Psoas muscle (tissue), 8 donors: ENCODE measurements around the gene SPG21. TPM values are rescaled to one million over a fixed set of nuclear protein-coding genes. Genes with fewer than 3 reads are reported as not detected.
A peak's percentile ranks its signal among the peaks of the same experiment; 100 is the strongest.

Experiments used
- ATAC-seq, 4 donors: fragments of 200-7000 bp; cut with Tn5 transposase; one replicate each; pipeline ENCODE4 v1.9.1; 2020; ENCODE audit warnings: moderate library complexity in 3 of 4, mild to moderate bottlenecking in 2 of 4
- DNase-seq, 2 donors: peaks; one replicate each; pipeline ENCODE4 v3.0.0-alpha.2; 2020
- H3K27ac ChIP-seq: fragments of 200-600 bp; one replicate; pipeline ENCODE4 v1.8.0; 2022
- H3K27me3 ChIP-seq, 3 donors: fragments of 200-600 bp in 1 of 3; one replicate each; pipeline versions ENCODE4 v1.6.1 to v1.8.0; 2013 to 2022; ENCODE audit warnings: low read length in 2 of 3, mild to moderate bottlenecking in 2 of 3, moderate library complexity in 1 of 3; ENCODE audit not compliant: insufficient read depth in 3 of 3
- H3K36me3 ChIP-seq, 2 donors: fragments of 200-600 bp in 1 of 2; one replicate each; pipeline versions ENCODE4 v1.6.1 to v1.8.0; 2013 to 2022; ENCODE audit warnings: low read depth in 1 of 2, mild to moderate bottlenecking in 1 of 2, moderate library complexity in 1 of 2; ENCODE audit not compliant: insufficient read depth in 1 of 2
- H3K4me1 ChIP-seq: fragments of 200-600 bp; one replicate; pipeline ENCODE4 v1.8.0; 2022
- H3K4me3 ChIP-seq: fragments of 200-600 bp; one replicate; pipeline ENCODE4 v1.8.0; 2022; ENCODE audit warnings: mild to moderate bottlenecking
- H3K9me3 ChIP-seq: fragments of 200-600 bp; one replicate; pipeline ENCODE4 v1.8.0; 2022
- WGBS, 3 donors: extraction: QIAGEN DNeasy Blood & Tissue Kit; methylation state at CpG; one replicate each; pipeline versions ENCODE4 v1.1.6 to v1.1.7; 2013; 5-methylcytosine and 5-hydroxymethylcytosine counted together
- intact Hi-C, 2 donors: fragments of 100-400 bp; cut with DNase I; formaldehyde crosslinking; loops; one replicate each; pipeline versions ENCODE4 v1.11.0 to v1.14.2; 2022
- polyA plus RNA-seq, 3 donors: library from polyadenylated mRNA; stranded (reverse); fragments of 200-250 nt; gene quantifications; one replicate each; pipeline ENCODE4 v1.2.3, GENCODE V29; 2013
- total RNA-seq, 4 donors: library from RNA; stranded (reverse); fragmentation: NEBNext Ultra II Directional in 2 of 4; extraction: Animal tissue kit (Norgen Biotek cat#: 25700) in 2 of 4; gene quantifications; one replicate each; pipeline versions ENCODE4 v1.2.1 to v1.2.4, GENCODE V29; 2021 to 2023
- TF ChIP-seq, protein P1 (sequence below): fragments of 200-600 bp; IDR thresholded peaks from one replicate; pipeline ENCODE4 v1.8.0; 2022; ENCODE audit warnings: antibody characterized with exemption
- donor health status: healthy with polysubstance abuse.
- donor health status: DM: no; HTN: no; CAD: no; lungs with moderate emphysema.
- donor health status: Bipolar disorder and iron deficiency.
- donor health status: healthy.
- donor health status: DM: yes; HTN: yes; CAD: no.
- donor health status: DM: no; HTN: no; CAD: no.
- donor health status: DM: no; HTN: no; CAD: no.
- donor health status: DM: yes; HTN: yes; CAD: no.

The SPG21 gene
- total and polyA plus RNA-seq, 7 donors, result 38.6 to 106 (median 58.4) TPM

DNA sequence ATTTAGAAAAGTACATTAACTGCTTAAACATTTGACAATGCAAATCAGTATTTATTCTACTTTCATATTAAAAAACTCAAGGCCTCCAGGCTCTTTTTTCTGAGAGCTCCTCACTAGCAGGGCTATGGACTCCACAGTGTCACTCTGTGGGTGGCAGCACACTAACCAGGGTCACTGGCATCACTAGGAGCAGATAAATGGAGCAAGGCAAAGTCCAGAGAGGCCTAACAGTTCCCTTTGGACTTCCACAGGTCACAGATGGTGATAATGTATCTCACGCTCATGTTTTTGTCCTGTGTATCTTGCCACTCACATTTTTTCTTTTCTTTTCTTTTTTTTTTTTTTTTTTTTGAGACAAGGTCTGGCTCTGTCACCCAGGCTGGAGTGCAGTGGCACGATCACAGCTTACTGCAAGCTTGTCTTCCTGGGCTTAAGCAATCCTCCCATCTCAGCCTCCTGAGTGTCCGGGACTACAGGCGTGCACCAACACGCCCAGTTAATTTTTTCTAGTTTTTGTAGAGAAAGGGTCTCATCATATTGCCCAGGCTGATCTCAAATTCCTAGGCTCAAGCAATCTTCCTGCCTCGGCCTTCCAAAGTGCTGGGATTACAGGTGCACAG lies 7.8 kb downstream of the SPG21 start:
- H3K27ac ChIP-seq, result no peak overlapping the region
- peaks cover 0 to 60% of the 10 kb centered on the region in 2 donors for H3K36me3 ChIP-seq
- TF ChIP-seq, protein P1, sequence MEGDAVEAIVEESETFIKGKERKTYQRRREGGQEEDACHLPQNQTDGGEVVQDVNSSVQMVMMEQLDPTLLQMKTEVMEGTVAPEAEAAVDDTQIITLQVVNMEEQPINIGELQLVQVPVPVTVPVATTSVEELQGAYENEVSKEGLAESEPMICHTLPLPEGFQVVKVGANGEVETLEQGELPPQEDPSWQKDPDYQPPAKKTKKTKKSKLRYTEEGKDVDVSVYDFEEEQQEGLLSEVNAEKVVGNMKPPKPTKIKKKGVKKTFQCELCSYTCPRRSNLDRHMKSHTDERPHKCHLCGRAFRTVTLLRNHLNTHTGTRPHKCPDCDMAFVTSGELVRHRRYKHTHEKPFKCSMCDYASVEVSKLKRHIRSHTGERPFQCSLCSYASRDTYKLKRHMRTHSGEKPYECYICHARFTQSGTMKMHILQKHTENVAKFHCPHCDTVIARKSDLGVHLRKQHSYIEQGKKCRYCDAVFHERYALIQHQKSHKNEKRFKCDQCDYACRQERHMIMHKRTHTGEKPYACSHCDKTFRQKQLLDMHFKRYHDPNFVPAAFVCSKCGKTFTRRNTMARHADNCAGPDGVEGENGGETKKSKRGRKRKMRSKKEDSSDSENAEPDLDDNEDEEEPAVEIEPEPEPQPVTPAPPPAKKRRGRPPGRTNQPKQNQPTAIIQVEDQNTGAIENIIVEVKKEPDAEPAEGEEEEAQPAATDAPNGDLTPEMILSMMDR, result no peak
- no peaks in the 10 kb centered on the region for H3K27me3 ChIP-seq
- DNase-seq (no peak), ATAC-seq (no peak)
- H3K4me1 ChIP-seq, result no peaks in the 10 kb centered on the region
- intact Hi-C loops, result no loop called here
- WGBS, 3 donors, result 78 to 85% (median 83%) methylated on average over 6 of the region's 6 CpGs
- H3K9me3 ChIP-seq, result no peaks in the 10 kb centered on the region
- H3K4me3 ChIP-seq, result peak overlapping the region; percentile 1

- intact Hi-C loops, result no loop called here
- no peak overlapping the region for H3K27ac ChIP-seq
- H3K4me1 ChIP-seq, result no peaks in the 10 kb centered on the region
- DNase-seq (no peak), ATAC-seq (no peak)
- 67 to 74% (median 70%) methylated on average over 7 of the region's 7 CpGs for WGBS, 3 donors
- H3K4me3 ChIP-seq, result no peak overlapping the region
- no peaks in the 10 kb centered on the region for H3K9me3 ChIP-seq
- TF ChIP-seq, protein P1, result no peak
- H3K27me3 ChIP-seq, result no peaks in the 10 kb centered on the region
- H3K36me3 ChIP-seq, result peaks cover 3 to 86% of the 10 kb centered on the region in 2 donors
Measured at GRCh38 chr15:64979252-64979710, 10.4 kb downstream of the SPG21 start.

DNA sequence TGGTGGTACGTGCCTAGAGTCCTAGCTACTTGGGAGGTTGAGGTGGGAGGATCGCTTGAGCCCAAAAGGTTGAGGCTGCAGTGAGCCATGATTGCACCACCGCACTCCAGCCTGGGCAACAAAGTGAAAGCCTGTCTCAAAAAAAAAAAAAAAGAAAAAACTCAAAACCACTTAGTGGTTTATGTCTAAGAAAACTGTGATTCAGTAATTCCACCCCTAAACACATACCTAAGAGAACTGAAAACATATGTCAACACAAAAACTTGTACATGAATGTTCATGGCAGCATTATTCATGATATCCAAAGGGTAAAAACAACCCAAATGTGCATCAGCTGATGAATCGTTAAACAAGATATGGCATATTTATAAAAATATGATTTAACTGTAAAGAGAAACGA lies 14.3 kb downstream of the SPG21 start:
- intact Hi-C loops, result no loop called here
- no peaks in the 10 kb centered on the region for H3K27me3 ChIP-seq
- 84 to 97% (median 84%) methylated on average over 5 of the region's 5 CpGs for WGBS, 3 donors
- DNase-seq (no peak), ATAC-seq (no peak)
- H3K4me3 ChIP-seq, result no peak overlapping the region
- H3K27ac ChIP-seq, result no peak overlapping the region
- TF ChIP-seq, protein P1, result no peak
- H3K9me3 ChIP-seq, result no peaks in the 10 kb centered on the region
- H3K4me1 ChIP-seq, result no peaks in the 10 kb centered on the region
- H3K36me3 ChIP-seq, result peaks cover 10 to 98% of the 10 kb centered on the region in 2 donors

DNA sequence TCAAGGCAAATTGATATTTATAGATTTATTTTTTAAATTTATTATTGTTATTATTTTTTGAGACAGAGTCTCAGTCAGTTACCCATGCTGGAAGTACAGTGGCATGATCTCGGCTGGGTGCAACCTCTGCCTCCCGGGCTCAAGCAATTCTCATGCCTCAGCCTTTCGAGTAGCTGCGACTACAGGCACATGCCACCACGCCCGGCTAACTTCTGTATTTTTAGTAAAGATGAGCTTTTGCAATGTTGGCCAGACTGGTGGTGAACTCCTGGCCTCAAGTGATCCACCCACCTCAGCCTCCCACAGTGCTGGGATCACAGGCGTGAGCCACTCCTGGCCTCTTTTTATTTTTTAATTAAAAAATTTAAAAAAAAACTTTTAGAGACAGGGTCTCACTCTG lies 19.0 kb downstream of the SPG21 start:
- Histone ChIP-seq H3K9me3 (no peaks in the 10 kb centered on the region), H3K27ac (no peak overlapping the region), H3K4me3 (no peak overlapping the region), H3K36me3 (peaks cover 14 to 88% of the 10 kb centered on the region in 2 donors), H3K4me1 (no peaks in the 10 kb centered on the region), H3K27me3 (no peaks in the 10 kb centered on the region)
- no peak for ATAC-seq
- DNase-seq, result peak in 1 of 2 donors; percentile 43
- TF ChIP-seq, protein P1, result no peak
- WGBS, 3 donors, result 83 to 85% (median 84%) methylated on average over 7 of the region's 7 CpGs
- intact Hi-C loops, result no loop called here

- Histone ChIP-seq H3K36me3 (peaks cover 14 to 88% of the 10 kb centered on the region in 2 donors), H3K27me3 (no peaks in the 10 kb centered on the region), H3K9me3 (no peaks in the 10 kb centered on the region), H3K27ac (no peak overlapping the region), H3K4me3 (no peak overlapping the region), H3K4me1 (no peaks in the 10 kb centered on the region)
- intact Hi-C loops, result no loop called here
- TF ChIP-seq, protein P1, result no peak
- ATAC-seq, result no peak
- WGBS, 3 donors, result 93 to 95% (median 95%) methylated on average over 1 of the region's 1 CpG
- DNase-seq, result no peak
Measured at GRCh38 chr15:64969401-64969800, 20.3 kb downstream of the SPG21 start.
